ENCODE data around the gene COX6B1.
A peak's percentile ranks its signal among the peaks of the same experiment; 100 is the strongest.

COX6B1 gene

DNA sequence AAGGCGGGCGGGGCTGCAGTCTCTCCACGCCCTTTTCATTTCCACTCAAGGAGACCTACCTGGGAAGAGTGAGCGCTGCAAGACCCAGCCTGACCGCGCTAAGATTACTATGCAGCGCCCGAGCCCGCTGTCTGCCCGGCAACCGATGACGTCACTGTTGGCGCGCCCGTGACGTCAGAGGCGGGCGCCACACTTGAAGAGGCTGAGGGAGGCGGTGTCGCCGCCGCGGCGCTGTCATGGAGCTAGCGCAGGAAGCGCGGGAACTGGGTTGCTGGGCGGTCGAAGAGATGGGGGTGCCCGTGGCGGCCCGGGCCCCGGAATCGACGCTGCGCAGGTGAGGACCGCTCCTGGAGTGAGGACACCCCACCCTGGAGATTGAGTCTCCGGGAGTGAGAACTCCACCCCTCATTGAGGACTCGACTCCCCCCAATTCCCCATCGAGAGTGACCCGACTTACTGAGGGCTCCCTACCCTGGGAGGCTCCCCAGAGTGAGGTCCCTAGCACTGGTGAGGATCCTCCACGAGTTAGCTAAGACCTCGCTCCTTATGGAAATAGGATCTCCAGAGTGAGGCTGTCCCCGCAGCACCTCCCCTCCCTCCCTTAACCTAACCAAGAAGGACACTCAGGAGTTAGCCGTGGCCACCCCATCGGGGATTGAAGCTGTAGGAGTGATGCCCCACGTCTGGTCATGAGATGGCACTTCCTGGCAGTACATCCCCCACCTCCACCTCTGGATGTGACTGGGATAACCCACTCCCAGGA, 35.4 kb upstream of the COX6B1 start, which contains the start of gene HAUS5:
Gene HAUS5, plus strand, starts transcription at position 177 of the 763 bp plus-strand sequence. Its CDS starts 60 bp downstream, at position 237.
- TF ChIP-seq, protein P1, sequence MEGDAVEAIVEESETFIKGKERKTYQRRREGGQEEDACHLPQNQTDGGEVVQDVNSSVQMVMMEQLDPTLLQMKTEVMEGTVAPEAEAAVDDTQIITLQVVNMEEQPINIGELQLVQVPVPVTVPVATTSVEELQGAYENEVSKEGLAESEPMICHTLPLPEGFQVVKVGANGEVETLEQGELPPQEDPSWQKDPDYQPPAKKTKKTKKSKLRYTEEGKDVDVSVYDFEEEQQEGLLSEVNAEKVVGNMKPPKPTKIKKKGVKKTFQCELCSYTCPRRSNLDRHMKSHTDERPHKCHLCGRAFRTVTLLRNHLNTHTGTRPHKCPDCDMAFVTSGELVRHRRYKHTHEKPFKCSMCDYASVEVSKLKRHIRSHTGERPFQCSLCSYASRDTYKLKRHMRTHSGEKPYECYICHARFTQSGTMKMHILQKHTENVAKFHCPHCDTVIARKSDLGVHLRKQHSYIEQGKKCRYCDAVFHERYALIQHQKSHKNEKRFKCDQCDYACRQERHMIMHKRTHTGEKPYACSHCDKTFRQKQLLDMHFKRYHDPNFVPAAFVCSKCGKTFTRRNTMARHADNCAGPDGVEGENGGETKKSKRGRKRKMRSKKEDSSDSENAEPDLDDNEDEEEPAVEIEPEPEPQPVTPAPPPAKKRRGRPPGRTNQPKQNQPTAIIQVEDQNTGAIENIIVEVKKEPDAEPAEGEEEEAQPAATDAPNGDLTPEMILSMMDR (conservative IDR thresholded peaks at IDR 0.05; ENCODE audit: low read depth, low read length) = no peak
- peak within 1 kb of the TSS; percentile 86 for H3K4me3 ChIP-seq (ENCODE audit: low read depth, low read length)
- DNase-seq (ENCODE audit: low read depth) = peak; percentile 92

DNA sequence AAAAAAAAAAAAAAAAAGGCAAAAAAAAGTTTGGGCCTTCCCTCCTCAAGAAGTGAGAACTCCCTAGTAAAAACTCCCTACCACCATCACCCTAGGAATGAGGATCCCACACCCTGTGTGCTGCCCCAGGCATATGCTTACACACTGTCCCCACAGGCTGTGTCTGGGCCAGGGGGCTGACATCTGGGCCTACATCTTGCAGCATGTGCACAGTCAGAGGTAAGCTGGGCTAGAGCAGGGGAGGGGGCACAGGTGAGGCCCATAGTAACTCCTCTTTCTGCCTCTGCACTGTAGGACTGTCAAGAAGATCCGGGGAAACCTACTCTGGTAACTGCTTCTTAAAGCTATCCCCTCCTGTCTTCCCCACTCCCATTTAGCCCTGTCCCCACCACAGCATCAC, 34.5 kb upstream of the COX6B1 start:
- DNase-seq (ENCODE audit: low read depth) = no peak
- no peak overlapping the region for H3K4me3 ChIP-seq (ENCODE audit: low read depth, low read length)
- TF ChIP-seq, protein P1 (conservative IDR thresholded peaks at IDR 0.05; ENCODE audit: low read depth, low read length) = no peak

DNA sequence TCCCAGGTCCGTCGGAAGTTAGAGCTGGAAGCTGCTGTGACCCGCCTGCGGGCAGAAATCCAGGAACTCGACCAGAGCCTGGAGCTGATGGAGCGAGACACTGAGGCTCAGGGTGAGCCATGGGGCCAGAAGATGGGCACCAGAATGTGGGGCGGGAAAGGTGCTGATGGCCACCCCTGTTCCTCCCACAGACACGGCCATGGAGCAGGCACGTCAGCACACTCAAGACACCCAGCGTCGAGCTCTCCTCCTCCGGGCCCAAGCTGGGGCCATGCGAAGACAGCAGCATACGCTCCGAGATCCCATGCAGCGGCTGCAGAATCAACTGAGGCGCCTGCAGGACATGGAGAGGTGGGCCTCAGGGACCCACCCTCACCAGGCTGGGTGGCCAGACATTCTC, 33.1 kb upstream of the COX6B1 start:
- H3K4me3 ChIP-seq (ENCODE audit: low read depth, low read length) = no peak overlapping the region
- no peak for DNase-seq (ENCODE audit: low read depth)
- TF ChIP-seq, protein P1 (conservative IDR thresholded peaks at IDR 0.05; ENCODE audit: low read depth, low read length) = no peak

DNA sequence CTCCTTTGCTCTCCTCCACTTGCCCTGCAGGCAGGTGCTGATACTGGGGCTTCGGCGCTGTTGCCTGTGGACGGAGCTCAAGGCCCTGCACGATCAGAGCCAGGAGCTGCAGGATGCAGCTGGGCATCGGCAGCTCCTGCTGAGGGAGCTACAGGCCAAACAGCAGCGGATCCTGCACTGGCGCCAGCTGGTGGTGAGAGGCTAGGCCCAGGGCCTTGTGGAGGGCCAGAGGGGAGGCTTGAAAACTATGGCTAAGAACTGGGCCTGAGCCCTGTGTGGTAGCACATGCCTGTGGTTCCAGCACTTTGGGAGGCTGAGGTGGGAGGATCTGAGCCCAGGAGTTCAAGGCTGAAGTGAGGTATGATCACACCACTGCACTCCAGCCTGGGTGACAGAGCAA, 29.3 kb upstream of the COX6B1 start:
- DNase-seq (ENCODE audit: low read depth) = no peak
- TF ChIP-seq, protein P1 (conservative IDR thresholded peaks at IDR 0.05; ENCODE audit: low read depth, low read length) = peak; percentile 16
- no peak overlapping the region for H3K4me3 ChIP-seq (ENCODE audit: low read depth, low read length)

DNA sequence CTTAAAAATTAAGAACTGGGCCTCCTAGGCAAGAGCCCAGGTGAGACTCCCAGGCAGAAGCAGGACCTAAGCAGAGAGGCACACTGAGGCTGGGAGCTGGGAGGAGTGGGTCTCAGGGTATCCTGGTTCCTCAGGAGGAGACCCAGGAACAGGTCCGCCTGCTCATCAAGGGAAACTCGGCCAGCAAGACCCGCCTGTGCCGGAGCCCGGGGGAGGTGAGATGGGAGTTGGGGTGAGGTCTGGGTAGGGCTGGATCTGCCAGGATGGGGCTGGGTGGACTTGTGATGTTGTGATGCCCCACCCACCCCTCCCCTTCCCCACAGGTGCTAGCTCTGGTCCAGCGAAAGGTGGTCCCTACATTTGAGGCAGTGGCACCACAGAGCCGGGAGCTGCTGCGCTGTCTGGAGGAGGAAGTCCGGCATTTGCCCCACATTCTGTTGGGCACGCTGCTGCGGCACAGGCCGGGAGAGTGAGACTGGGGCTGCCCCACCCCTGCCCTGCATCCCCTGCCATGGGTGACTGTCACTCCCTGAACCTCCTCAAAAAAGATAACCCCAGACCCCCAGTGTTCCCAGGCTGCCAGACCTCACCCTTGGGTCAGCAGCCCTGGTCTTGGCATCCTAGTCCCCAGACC, 28.7 kb upstream of the COX6B1 start:
- no peak for DNase-seq (ENCODE audit: low read depth)
- TF ChIP-seq, protein P1 (conservative IDR thresholded peaks at IDR 0.05; ENCODE audit: low read depth, low read length) = no peak
- H3K4me3 ChIP-seq (ENCODE audit: low read depth, low read length) = no peak overlapping the region

DNA sequence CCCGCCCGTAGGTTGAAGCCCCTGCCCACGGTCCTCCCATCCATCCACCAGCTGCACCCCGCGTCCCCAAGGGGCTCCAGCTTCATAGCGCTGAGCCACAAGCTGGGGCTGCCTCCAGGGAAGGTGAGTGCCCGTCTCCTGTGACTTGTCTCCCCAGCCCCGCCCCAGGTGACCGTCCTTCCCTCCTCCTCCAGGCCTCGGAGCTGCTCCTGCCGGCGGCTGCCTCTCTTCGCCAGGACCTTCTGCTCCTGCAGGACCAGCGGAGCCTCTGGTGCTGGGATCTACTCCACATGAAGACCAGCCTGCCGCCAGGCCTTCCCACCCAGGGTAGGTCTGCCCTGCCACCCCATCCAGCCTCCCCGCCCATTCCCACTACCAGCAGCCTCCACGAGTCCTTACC, 28.1 kb upstream of the COX6B1 start:
- H3K4me3 ChIP-seq (ENCODE audit: low read depth, low read length) = no peak overlapping the region
- TF ChIP-seq, protein P1 (conservative IDR thresholded peaks at IDR 0.05; ENCODE audit: low read depth, low read length) = no peak

More for the DNA sequence above, 28.1 kb upstream of the COX6B1 start:
- DNase-seq (ENCODE audit: low read depth) = no peak

Measured in choroid plexus epithelial cell (primary cell).